ENCODE measurements around the gene GJE1. TPM values are rescaled to one million over a fixed set of nuclear protein-coding genes. Genes with fewer than 3 reads are reported as not detected.

Gene GJE1
- total RNA-seq, 5 donors from 2014 or later (not counting 1 experiment from before 2014, with no cell fraction given), result not detected

DNA sequence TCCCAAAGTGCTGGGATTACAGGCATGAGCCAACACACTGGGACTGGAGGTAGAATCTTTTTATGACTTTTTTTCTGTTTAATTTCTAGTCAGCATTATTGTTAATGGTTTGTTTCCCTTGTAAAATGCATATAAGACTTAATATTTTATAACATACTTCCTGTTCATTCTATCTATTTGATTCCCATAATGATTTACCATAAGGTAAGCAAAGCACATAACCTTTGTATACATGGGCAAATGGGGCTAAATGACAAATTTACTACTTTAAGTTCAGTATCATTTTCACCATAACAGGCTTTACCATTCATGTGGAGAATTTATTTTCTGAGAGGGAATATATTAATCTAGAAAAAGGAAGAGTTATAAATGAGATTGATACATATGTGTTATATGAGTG, 38.6 kb downstream of the GJE1 start:
- POLR2A ChIA-PET, result no interaction called here
- H3K4me1 Mint-ChIP-seq, result peaks cover 7 to 16% (median 9%) of the 10 kb centered on the region in 3 donors
- ATAC-seq (replicated peaks in 1 of 4), result no peak

DNA sequence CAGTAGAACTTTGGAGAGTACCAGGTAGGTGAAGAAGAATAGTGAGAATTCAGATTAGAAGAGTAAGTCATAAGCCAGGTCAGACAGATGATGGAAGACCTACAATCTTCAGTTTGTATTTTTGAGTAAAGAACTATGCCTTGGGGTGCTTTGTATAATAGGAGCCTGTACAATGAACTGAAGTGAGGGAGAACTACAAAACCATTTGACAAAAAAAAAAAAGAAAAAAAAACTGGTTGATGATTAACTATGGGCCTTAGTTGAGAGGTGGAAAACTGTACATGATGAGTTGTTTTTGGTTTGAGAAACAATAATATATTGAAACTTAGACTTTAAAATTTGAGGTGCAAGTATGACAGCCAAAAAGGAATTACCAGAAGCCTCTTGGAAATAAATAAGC, 40.0 kb downstream of the GJE1 start:
- H3K4me1 Mint-ChIP-seq, result peaks cover 4 to 7% (median 7%) of the 10 kb centered on the region in 3 donors
- ChIA-PET CTCF (interaction anchor here in 1 of 2 donors (0.7 kb wide), 1 partner anchor 207 kb away, joined by 6 read pairs; no protein-coding TSS in a partner anchor), POLR2A (no interaction called here)
- H3K36me3 Mint-ChIP-seq, result peaks cover 67% of the 10 kb centered on the region
- Histone ChIP-seq H3K4me3 (ENCODE audit: control insufficient read depth in 1 of 2, extremely low read depth in 1 of 2, low read length in 1 of 2) (no peak overlapping the region), H3K27ac (ENCODE audit: low read length) (no peak overlapping the region), H3K27me3 (replicated peaks in 1 of 2; ENCODE audit: control insufficient read depth in 2 of 2, extremely low read depth in 1 of 2, insufficient read depth in 2 of 2, low read length in 1 of 2) (no peaks in the 10 kb centered on the region), H3K9me3 (no peaks in the 10 kb centered on the region), H3K4me1 (ENCODE audit: control insufficient read depth in 1 of 2, extremely low read depth in 1 of 2, insufficient read depth in 2 of 2, low read length in 2 of 2) (no peaks in the 10 kb centered on the region), H3K36me3 (ENCODE audit: control insufficient read depth in 2 of 2, extremely low read depth in 1 of 2, insufficient read depth in 1 of 2, low read length in 1 of 2) (peaks cover 0 to 60% of the 10 kb centered on the region in 2 donors)
- no peaks in the 10 kb centered on the region for H3K27me3 Mint-ChIP-seq
- H3K27ac Mint-ChIP-seq, result no peak overlapping the region
- DNase-seq, result no peak
- no peak overlapping the region for H3K4me3 Mint-ChIP-seq
- no peak for ATAC-seq (replicated peaks in 1 of 4)
- peaks cover 4 to 12% (median 10%) of the 10 kb centered on the region in 3 donors for H3K9me3 Mint-ChIP-seq

More for the DNA sequence above, 38.6 kb downstream of the GJE1 start:
- Histone ChIP-seq H3K27ac (ENCODE audit: low read length) (no peak overlapping the region), H3K9me3 (no peaks in the 10 kb centered on the region), H3K27me3 (replicated peaks in 1 of 2; ENCODE audit: control insufficient read depth in 2 of 2, extremely low read depth in 1 of 2, insufficient read depth in 2 of 2, low read length in 1 of 2) (no peaks in the 10 kb centered on the region), H3K36me3 (ENCODE audit: control insufficient read depth in 2 of 2, extremely low read depth in 1 of 2, insufficient read depth in 1 of 2, low read length in 1 of 2) (peaks cover 3 to 63% of the 10 kb centered on the region in 2 donors), H3K4me3 (ENCODE audit: control insufficient read depth in 1 of 2, extremely low read depth in 1 of 2, low read length in 1 of 2) (no peak overlapping the region), H3K4me1 (ENCODE audit: control insufficient read depth in 1 of 2, extremely low read depth in 1 of 2, insufficient read depth in 2 of 2, low read length in 2 of 2) (no peaks in the 10 kb centered on the region)
- CTCF ChIA-PET, result interaction anchor here in 1 of 2 donors (0.6 kb wide), 1 partner anchor 536 kb away, joined by 4 read pairs; no protein-coding TSS in a partner anchor
- H3K27me3 Mint-ChIP-seq, result no peaks in the 10 kb centered on the region
- peaks cover 62% of the 10 kb centered on the region for H3K36me3 Mint-ChIP-seq
- peaks cover 0 to 3% (median 0%) of the 10 kb centered on the region in 3 donors for H3K9me3 Mint-ChIP-seq
- no peak overlapping the region for H3K4me3 Mint-ChIP-seq
- DNase-seq, result no peak
- H3K27ac Mint-ChIP-seq, result no peak overlapping the region

DNA sequence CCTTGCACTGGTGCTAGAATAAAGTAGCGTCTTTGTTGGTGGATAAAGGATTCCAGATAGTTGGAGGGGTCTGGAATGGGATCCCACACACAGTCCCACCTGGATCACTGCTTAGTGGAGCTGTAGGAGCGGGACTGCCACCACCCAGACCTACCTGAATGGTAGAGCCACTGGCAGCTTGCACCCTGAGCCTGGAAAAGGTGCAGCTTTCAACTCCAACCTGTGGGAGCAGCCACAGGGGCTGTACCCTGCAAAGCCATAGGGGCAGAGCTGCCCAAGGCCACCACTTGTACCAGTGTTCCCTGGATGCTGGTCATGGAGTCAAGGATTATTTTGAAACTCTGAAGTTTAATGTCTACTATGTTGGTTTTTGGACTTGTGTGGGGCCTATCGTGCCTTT, 41.3 kb downstream of the GJE1 start:
- H3K27ac ChIP-seq (ENCODE audit: low read length), result no peak overlapping the region
- no peaks in the 10 kb centered on the region for H3K27me3 ChIP-seq (replicated peaks in 1 of 2; ENCODE audit: control insufficient read depth in 2 of 2, extremely low read depth in 1 of 2, insufficient read depth in 2 of 2, low read length in 1 of 2)
- no peaks in the 10 kb centered on the region for H3K27me3 Mint-ChIP-seq
- ChIA-PET POLR2A (interaction anchor here in 1 of 2 donors (1.0 kb wide), 1 partner anchor 26 kb away, joined by 3 read pairs; no protein-coding TSS in a partner anchor), CTCF (interaction anchor here in 1 of 2 donors (1.0 kb wide), 1 partner anchor 16 kb away, joined by 4 read pairs; no protein-coding TSS in a partner anchor)
- H3K4me1 ChIP-seq (ENCODE audit: control insufficient read depth in 1 of 2, extremely low read depth in 1 of 2, insufficient read depth in 2 of 2, low read length in 2 of 2), result no peaks in the 10 kb centered on the region
- no peak overlapping the region for H3K27ac Mint-ChIP-seq
- DNase-seq (no peak), ATAC-seq (replicated peaks in 1 of 4) (no peak)
- no peaks in the 10 kb centered on the region for H3K9me3 ChIP-seq
- H3K36me3 Mint-ChIP-seq, result peaks cover 73% of the 10 kb centered on the region
- no peak overlapping the region for H3K4me3 Mint-ChIP-seq
- no peak overlapping the region for H3K4me3 ChIP-seq (ENCODE audit: control insufficient read depth in 1 of 2, extremely low read depth in 1 of 2, low read length in 1 of 2)
- H3K4me1 Mint-ChIP-seq, result peaks cover 2 to 7% (median 5%) of the 10 kb centered on the region in 3 donors
- H3K9me3 Mint-ChIP-seq, result peaks cover 8 to 18% (median 13%) of the 10 kb centered on the region in 3 donors
- no CpG with 5 or more reads among the region's 3 CpGs for WGBS (ENCODE audit: insufficient coverage)
- peaks cover 0 to 57% of the 10 kb centered on the region in 2 donors for H3K36me3 ChIP-seq (ENCODE audit: control insufficient read depth in 2 of 2, extremely low read depth in 1 of 2, insufficient read depth in 1 of 2, low read length in 1 of 2)

- no peak overlapping the region for H3K27ac Mint-ChIP-seq
- Histone ChIP-seq H3K4me1 (ENCODE audit: control insufficient read depth in 1 of 2, extremely low read depth in 1 of 2, insufficient read depth in 2 of 2, low read length in 2 of 2) (no peaks in the 10 kb centered on the region), H3K27ac (ENCODE audit: low read length) (no peak overlapping the region), H3K27me3 (replicated peaks in 1 of 2; ENCODE audit: control insufficient read depth in 2 of 2, extremely low read depth in 1 of 2, insufficient read depth in 2 of 2, low read length in 1 of 2) (no peaks in the 10 kb centered on the region), H3K36me3 (ENCODE audit: control insufficient read depth in 2 of 2, extremely low read depth in 1 of 2, insufficient read depth in 1 of 2, low read length in 1 of 2) (peaks cover 0 to 54% of the 10 kb centered on the region in 2 donors), H3K9me3 (no peaks in the 10 kb centered on the region), H3K4me3 (ENCODE audit: control insufficient read depth in 1 of 2, extremely low read depth in 1 of 2, low read length in 1 of 2) (no peak overlapping the region)
- no peaks in the 10 kb centered on the region for H3K27me3 Mint-ChIP-seq
- H3K36me3 Mint-ChIP-seq, result peaks cover 80% of the 10 kb centered on the region
- ATAC-seq (replicated peaks in 1 of 4), result no peak
- peaks cover 2 to 7% (median 5%) of the 10 kb centered on the region in 3 donors for H3K4me1 Mint-ChIP-seq
- peaks cover 8 to 18% (median 13%) of the 10 kb centered on the region in 3 donors for H3K9me3 Mint-ChIP-seq
- ChIA-PET CTCF (no interaction called here), POLR2A (no interaction called here)
- H3K4me3 Mint-ChIP-seq, result no peak overlapping the region
- no CpG with 5 or more reads among the region's 6 CpGs for WGBS (ENCODE audit: insufficient coverage)
- no peak for DNase-seq
These were observed 42.0 kb downstream of the GJE1 start for GRCh38 chr6:142174703-142175102.

DNA sequence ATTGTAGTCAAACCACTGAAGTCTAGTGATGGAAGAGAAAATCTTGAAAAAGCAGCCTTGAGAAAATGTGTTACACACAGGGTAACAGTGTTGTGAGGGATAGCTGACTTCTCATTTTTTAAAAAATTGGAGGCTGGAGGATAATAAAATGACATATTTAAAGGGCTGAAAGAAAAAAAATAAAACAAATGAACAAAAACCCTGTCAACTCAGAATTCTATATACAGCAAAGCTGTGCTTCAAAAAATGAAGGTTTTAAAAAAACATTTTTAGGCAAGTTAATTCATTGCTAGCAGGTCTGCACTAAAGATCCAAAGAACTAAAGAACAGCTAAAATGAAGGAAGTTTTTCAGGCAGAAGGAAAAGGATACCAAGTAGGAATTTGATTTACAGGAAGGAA, 45.4 kb downstream of the GJE1 start:
- Histone ChIP-seq H3K27ac (ENCODE audit: low read length) (no peak overlapping the region), H3K27me3 (replicated peaks in 1 of 2; ENCODE audit: control insufficient read depth in 2 of 2, extremely low read depth in 1 of 2, insufficient read depth in 2 of 2, low read length in 1 of 2) (no peaks in the 10 kb centered on the region), H3K9me3 (no peaks in the 10 kb centered on the region), H3K4me3 (ENCODE audit: control insufficient read depth in 1 of 2, extremely low read depth in 1 of 2, low read length in 1 of 2) (no peak overlapping the region), H3K36me3 (ENCODE audit: control insufficient read depth in 2 of 2, extremely low read depth in 1 of 2, insufficient read depth in 1 of 2, low read length in 1 of 2) (peaks cover 0 to 41% of the 10 kb centered on the region in 2 donors), H3K4me1 (ENCODE audit: control insufficient read depth in 1 of 2, extremely low read depth in 1 of 2, insufficient read depth in 2 of 2, low read length in 2 of 2) (no peaks in the 10 kb centered on the region)
- Mint-ChIP-seq H3K4me1 (peaks cover 12 to 22% (median 14%) of the 10 kb centered on the region in 3 donors), H3K27ac (no peak overlapping the region), H3K9me3 (peaks cover 8 to 18% (median 13%) of the 10 kb centered on the region in 3 donors), H3K4me3 (no peak overlapping the region), H3K36me3 (peaks cover 76% of the 10 kb centered on the region), H3K27me3 (no peaks in the 10 kb centered on the region)
- ATAC-seq (replicated peaks in 1 of 4) (no peak), DNase-seq (no peak)
- POLR2A ChIA-PET, result interaction anchor here (0.6 kb wide), 2 partner anchors 10 to 698 kb away, joined by 3 to 6 read pairs; no protein-coding TSS in a partner anchor
- CTCF ChIA-PET, result interaction anchor here (0.5 to 1.2 kb wide), 3 partner anchors 22 to 616 kb away, joined by 3 to 5 read pairs (median 4); no protein-coding TSS in a partner anchor

- Mint-ChIP-seq H3K27ac (no peak overlapping the region), H3K27me3 (no peaks in the 10 kb centered on the region), H3K36me3 (peaks cover 40% of the 10 kb centered on the region), H3K4me1 (peaks cover 13 to 33% (median 21%) of the 10 kb centered on the region in 3 donors), H3K9me3 (peaks cover 7 to 13% (median 8%) of the 10 kb centered on the region in 3 donors), H3K4me3 (no peak overlapping the region)
- H3K4me1 ChIP-seq (ENCODE audit: control insufficient read depth in 1 of 2, extremely low read depth in 1 of 2, insufficient read depth in 2 of 2, low read length in 2 of 2), result no peaks in the 10 kb centered on the region
- no peaks in the 10 kb centered on the region for H3K27me3 ChIP-seq (replicated peaks in 1 of 2; ENCODE audit: control insufficient read depth in 2 of 2, extremely low read depth in 1 of 2, insufficient read depth in 2 of 2, low read length in 1 of 2)
- ChIA-PET POLR2A (no interaction called here), CTCF (interaction anchor here in 1 of 2 donors (1.7 kb wide), 1 partner anchor 23 kb away, joined by 5 read pairs; no protein-coding TSS in a partner anchor)
- ATAC-seq (replicated peaks in 1 of 4), result no peak
- no peaks in the 10 kb centered on the region for H3K9me3 ChIP-seq
- H3K27ac ChIP-seq (ENCODE audit: low read length), result no peak overlapping the region
- peaks cover 0 to 18% of the 10 kb centered on the region in 2 donors for H3K36me3 ChIP-seq (ENCODE audit: control insufficient read depth in 2 of 2, extremely low read depth in 1 of 2, insufficient read depth in 1 of 2, low read length in 1 of 2)
- DNase-seq, result no peak
- no peak overlapping the region for H3K4me3 ChIP-seq (ENCODE audit: control insufficient read depth in 1 of 2, extremely low read depth in 1 of 2, low read length in 1 of 2)
These were observed 49.3 kb downstream of the GJE1 start for GRCh38 chr6:142182004-142182403.
